Panc1 (cell line): Measurements from ENCODE around the gene MEGF10. TPM values are rescaled to one million over a fixed set of nuclear protein-coding genes. Genes with fewer than 3 reads are reported as not detected.

ENCODE experiments used
- ATAC-seq: fragments of 200-7000 bp; cut with Tn5 transposase; 2 replicates; pipeline ENCODE4 v1.9.1; 2020; ENCODE audit warnings: mild to moderate bottlenecking, moderate library complexity
- BruUV-seq: library from RNA; stranded (reverse); fragments of 400-500 nt; replicated peaks from 2 replicates; lab custom pipeline; 2021; lab: Mats Ljungman, UMichigan
- CTCF ChIA-PET: fragments of 300-600 bp; sonication (Branson Sonifier 250); formaldehyde crosslinking; loops from one replicate; lab custom pipeline; 2022; ENCODE audit warnings: antibody characterized with exemption; lab: Charles Lee
- POLR2A ChIA-PET: fragments of 300-600 bp; sonication (Branson Sonifier 250); formaldehyde crosslinking; loops from one replicate; lab custom pipeline; 2022; ENCODE audit warnings: antibody characterized with exemption; lab: Charles Lee
- DNase-seq: peaks from one replicate; pipeline ENCODE4 v3.0.0-alpha.2; 2010; ENCODE audit warnings: low read depth, low spot score
- H3K27ac ChIP-seq: 2 replicates; pipeline ENCODE4 v1.5.1; 2011; ENCODE audit warnings: mild to moderate bottlenecking, low read length, inconsistent platforms
- H3K27me3 ChIP-seq: fragments of 200-500 bp; sonication (Bioruptor generic); 2 replicates; pipeline ENCODE4 v1.6.0; 2014; ENCODE audit warnings: low read length, inconsistent platforms; ENCODE audit not compliant: control insufficient read depth, insufficient read depth
- H3K36me3 ChIP-seq: fragments of 200-500 bp; sonication (Bioruptor generic); 2 replicates; pipeline ENCODE4 v1.5.1; 2014; ENCODE audit warnings: inconsistent platforms, mild to moderate bottlenecking, low read length, moderate library complexity; ENCODE audit not compliant: control insufficient read depth, insufficient read depth
- H3K4me1 ChIP-seq: 2 replicates; pipeline ENCODE4 v1.5.1; 2011; ENCODE audit warnings: inconsistent platforms, mild to moderate bottlenecking, low read length, moderate library complexity; ENCODE audit not compliant: control insufficient read depth, insufficient read depth
- H3K4me3 ChIP-seq, 2 experiments: 2 replicates each; pipeline ENCODE4 v1.5.1; 2011 to 2012; ENCODE audit warnings: low read depth in 2 of 2, low read length in 2 of 2, mild to moderate bottlenecking in 2 of 2, inconsistent platforms in 1 of 2, moderate library complexity in 1 of 2
- H3K9me3 ChIP-seq: fragments of 200-500 bp; sonication (Bioruptor generic); 2 replicates; pipeline ENCODE4 v1.5.1; 2014; ENCODE audit warnings: low read depth, mild to moderate bottlenecking, inconsistent platforms, low read length, moderate library complexity; ENCODE audit not compliant: control insufficient read depth, insufficient read depth
- POLR2AphosphoS5 ChIP-seq: IDR thresholded peaks from 2 replicates; pipeline ENCODE4 v1.6.1; 2012; ENCODE audit warnings: mild to moderate bottlenecking, low read depth, low read length, moderate library complexity
- SIN3A ChIP-seq: IDR thresholded peaks from 2 replicates; pipeline ENCODE4 v1.6.1; 2012; ENCODE audit warnings: low read depth, mild to moderate bottlenecking, low read length, moderate library complexity, borderline replicate concordance; ENCODE audit not compliant: insufficient read depth
- TCF7L2 ChIP-seq: IDR thresholded peaks from 2 replicates; pipeline ENCODE4 v1.6.1; 2011; ENCODE audit warnings: mild to moderate bottlenecking, low read depth, low read length, inconsistent platforms
- in situ Hi-C: cut with HindIII; loops from 2 replicates; pipeline ENCODE4 v1.10.0; 2016; ENCODE audit warnings: low sequenced_read_pairs, low pct_unique_long_range_greater_than_20kb
- intact Hi-C: fragments of 100-400 bp; cut with micrococcal nuclease; formaldehyde crosslinking; loops from one replicate; pipeline ENCODE4 v1.10.0; 2022; ENCODE audit not compliant: unreplicated experiment
- total RNA-seq: library from RNA; stranded (reverse); gene quantifications from one replicate; pipeline ENCODE4 v1.2.1, GENCODE V29; 2021; ENCODE audit not compliant: unreplicated experiment
- TF ChIP-seq, protein P1 (sequence below), 2 experiments: IDR thresholded peaks; 2 replicates each; pipeline ENCODE4 v1.6.1; 2011 to 2012; ENCODE audit warnings: low read depth in 2 of 2, control low read depth in 1 of 2, low read length in 1 of 2, mild to moderate bottlenecking in 1 of 2, moderate library complexity in 1 of 2; ENCODE audit not compliant: insufficient read depth in 1 of 2
- TF ChIP-seq, protein P2 (sequence below): fragments of 450-650 bp; IDR thresholded peaks from 2 replicates; pipeline ENCODE4 v1.5.1; 2017; ENCODE audit warnings: mild to moderate bottlenecking

Gene MEGF10
- total RNA-seq, 1 experiment from 2014 or later = not detected

DNA sequence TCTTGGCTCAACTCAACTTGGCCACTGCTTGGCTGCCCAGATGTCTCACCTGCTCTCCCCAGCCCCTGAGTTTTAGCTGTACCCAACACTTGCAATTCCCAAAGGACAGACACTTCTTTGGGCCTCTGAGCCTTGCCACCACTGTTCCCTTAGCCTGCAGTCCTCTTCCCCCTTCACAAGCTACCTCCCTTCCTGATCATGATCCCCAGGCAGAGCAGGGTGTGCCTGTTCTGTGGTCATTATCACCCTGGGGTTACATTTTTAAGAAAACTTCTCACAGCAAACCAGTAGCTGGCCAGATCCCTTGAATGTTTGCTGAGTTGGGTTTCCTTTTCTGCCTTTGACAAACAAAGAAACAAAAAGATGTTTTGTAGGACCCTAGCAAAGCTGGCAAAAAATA lies 139.3 kb downstream of the MEGF10 start:
- ChIA-PET POLR2A (no interaction called here), CTCF (no interaction called here)
- TF ChIP-seq, protein P1, sequence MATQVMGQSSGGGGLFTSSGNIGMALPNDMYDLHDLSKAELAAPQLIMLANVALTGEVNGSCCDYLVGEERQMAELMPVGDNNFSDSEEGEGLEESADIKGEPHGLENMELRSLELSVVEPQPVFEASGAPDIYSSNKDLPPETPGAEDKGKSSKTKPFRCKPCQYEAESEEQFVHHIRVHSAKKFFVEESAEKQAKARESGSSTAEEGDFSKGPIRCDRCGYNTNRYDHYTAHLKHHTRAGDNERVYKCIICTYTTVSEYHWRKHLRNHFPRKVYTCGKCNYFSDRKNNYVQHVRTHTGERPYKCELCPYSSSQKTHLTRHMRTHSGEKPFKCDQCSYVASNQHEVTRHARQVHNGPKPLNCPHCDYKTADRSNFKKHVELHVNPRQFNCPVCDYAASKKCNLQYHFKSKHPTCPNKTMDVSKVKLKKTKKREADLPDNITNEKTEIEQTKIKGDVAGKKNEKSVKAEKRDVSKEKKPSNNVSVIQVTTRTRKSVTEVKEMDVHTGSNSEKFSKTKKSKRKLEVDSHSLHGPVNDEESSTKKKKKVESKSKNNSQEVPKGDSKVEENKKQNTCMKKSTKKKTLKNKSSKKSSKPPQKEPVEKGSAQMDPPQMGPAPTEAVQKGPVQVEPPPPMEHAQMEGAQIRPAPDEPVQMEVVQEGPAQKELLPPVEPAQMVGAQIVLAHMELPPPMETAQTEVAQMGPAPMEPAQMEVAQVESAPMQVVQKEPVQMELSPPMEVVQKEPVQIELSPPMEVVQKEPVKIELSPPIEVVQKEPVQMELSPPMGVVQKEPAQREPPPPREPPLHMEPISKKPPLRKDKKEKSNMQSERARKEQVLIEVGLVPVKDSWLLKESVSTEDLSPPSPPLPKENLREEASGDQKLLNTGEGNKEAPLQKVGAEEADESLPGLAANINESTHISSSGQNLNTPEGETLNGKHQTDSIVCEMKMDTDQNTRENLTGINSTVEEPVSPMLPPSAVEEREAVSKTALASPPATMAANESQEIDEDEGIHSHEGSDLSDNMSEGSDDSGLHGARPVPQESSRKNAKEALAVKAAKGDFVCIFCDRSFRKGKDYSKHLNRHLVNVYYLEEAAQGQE (IDR thresholded peaks at IDR 0.05; ENCODE audit: insufficient read depth in 1 of 2, low read depth in 2 of 2, low read length in 1 of 2) = no peak
- TF ChIP-seq POLR2AphosphoS5 (no peak), TCF7L2 (no peak), SIN3A (no peak)
- TF ChIP-seq, protein P2, sequence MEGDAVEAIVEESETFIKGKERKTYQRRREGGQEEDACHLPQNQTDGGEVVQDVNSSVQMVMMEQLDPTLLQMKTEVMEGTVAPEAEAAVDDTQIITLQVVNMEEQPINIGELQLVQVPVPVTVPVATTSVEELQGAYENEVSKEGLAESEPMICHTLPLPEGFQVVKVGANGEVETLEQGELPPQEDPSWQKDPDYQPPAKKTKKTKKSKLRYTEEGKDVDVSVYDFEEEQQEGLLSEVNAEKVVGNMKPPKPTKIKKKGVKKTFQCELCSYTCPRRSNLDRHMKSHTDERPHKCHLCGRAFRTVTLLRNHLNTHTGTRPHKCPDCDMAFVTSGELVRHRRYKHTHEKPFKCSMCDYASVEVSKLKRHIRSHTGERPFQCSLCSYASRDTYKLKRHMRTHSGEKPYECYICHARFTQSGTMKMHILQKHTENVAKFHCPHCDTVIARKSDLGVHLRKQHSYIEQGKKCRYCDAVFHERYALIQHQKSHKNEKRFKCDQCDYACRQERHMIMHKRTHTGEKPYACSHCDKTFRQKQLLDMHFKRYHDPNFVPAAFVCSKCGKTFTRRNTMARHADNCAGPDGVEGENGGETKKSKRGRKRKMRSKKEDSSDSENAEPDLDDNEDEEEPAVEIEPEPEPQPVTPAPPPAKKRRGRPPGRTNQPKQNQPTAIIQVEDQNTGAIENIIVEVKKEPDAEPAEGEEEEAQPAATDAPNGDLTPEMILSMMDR = no peak
- no peaks in the 10 kb centered on the region for H3K27me3 ChIP-seq
- in situ Hi-C loops = no loop called here
- DNase-seq (no peak), ATAC-seq (no peak)
- intact Hi-C loops = no loop called here
- H3K4me3 ChIP-seq = no peak overlapping the region
- no peaks in the 10 kb centered on the region for H3K36me3 ChIP-seq
- H3K27ac ChIP-seq = no peak overlapping the region
- no peaks in the 10 kb centered on the region for H3K4me1 ChIP-seq
- no TSS peak for BruUV-seq
- no peaks in the 10 kb centered on the region for H3K9me3 ChIP-seq

DNA sequence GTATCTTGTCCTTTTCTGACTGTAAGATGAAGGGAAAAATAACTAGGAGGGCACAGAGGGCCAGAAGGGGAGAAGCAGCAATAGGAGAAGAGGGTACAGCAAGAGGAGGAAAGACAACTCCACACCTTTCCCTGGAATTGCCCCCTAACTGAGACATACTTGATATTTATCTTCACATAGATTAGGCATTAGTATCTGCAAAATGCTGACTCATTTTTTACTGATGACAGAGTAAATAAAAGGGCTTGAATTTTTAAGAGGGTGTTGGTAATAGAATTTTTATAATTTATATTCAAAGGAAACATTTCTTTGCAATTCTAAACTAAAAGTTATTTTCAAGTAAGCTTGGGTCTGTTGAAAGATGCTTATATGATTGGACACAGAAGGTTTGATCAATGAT lies 140.0 kb downstream of the MEGF10 start:
- DNase-seq (no peak), ATAC-seq (no peak)
- no peak for TF ChIP-seq POLR2AphosphoS5
- no peak for TF ChIP-seq SIN3A
- TF ChIP-seq, protein P1 (IDR thresholded peaks at IDR 0.05; ENCODE audit: insufficient read depth in 1 of 2, low read depth in 2 of 2, low read length in 1 of 2) = no peak
- Histone ChIP-seq H3K27me3 (no peaks in the 10 kb centered on the region), H3K27ac (no peak overlapping the region), H3K9me3 (no peaks in the 10 kb centered on the region), H3K4me1 (no peaks in the 10 kb centered on the region), H3K4me3 (no peak overlapping the region), H3K36me3 (no peaks in the 10 kb centered on the region)
- BruUV-seq = no TSS peak
- ChIA-PET CTCF (no interaction called here), POLR2A (no interaction called here)
- intact Hi-C loops = no loop called here
- in situ Hi-C loops = no loop called here
